Fibroblast of skin of right biceps (primary cell): ENCODE results near the gene RFX2.
A peak's percentile ranks its signal among the peaks of the same experiment; 100 is the strongest.

ENCODE experiments used
- DNase-seq: peaks from one replicate; pipeline ENCODE4 v3.0.0-alpha.2; 2013

RFX2 gene

DNA sequence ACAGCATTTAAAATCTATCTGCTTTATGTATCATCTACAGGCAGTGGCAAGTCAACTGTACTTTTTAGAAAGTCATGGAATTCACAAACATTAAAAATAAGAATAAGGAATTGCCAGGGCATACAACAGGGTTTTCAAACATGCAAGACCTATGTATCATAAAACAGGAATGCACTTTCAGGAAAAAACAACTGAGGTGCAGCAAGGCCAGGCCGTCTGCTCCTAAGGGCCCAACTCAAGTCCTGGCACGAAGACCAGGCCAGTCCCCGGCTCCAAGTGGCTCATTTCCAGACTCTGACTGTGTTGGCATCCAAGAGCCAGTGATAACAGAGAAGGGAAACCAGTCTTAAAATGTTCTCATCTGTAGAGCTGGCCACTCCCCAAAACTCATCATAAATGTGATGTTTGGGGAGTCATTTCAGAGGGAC, 7.1 kb downstream of the RFX2 start:
- peak; percentile 92 for DNase-seq

DNA sequence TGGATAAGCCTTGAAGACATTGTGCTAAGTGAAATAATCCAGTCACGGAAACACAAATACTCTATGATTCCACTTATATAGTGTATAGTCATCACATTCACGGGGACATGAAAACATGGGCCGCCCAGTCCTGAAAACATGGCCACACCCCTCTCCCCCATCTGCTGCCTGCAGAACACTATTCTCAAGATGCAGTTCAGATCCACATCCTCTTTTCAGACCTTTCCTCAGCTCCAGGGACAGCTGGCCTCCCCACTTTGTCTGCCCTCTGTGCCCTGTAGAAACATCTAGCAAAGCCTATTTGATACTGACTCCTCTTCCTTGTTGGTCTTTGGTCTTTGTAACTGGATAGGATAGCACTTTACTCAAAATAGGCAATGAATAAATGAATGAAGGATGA, 8.3 kb downstream of the RFX2 start:
- DNase-seq: no peak

DNA sequence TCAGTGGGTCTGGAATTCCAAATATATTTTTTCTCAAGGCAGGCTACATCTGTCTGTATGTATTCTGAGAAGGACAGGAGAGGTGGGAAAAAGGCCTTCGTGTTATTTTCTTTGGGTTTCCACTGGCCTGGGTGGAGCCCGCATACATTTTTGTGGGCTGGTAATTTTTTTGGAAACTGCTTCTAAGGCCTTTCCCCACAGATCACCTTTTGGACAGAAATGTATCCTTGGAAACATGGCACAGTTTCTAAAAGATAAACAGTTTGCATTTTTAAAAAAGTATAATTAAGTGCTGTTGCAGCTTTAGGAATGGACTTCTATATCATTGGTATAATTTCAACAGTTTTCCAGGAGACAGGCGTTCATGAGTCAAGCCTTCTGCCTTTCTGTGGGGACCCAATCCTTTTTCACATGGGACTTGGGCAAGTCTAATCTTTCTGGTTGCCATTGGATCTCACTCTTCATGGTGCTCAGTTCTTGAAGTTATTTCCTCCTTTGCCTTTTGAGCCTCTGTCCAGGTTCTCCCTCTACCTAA, 8.9 kb downstream of the RFX2 start:
- DNase-seq: no peak

DNA sequence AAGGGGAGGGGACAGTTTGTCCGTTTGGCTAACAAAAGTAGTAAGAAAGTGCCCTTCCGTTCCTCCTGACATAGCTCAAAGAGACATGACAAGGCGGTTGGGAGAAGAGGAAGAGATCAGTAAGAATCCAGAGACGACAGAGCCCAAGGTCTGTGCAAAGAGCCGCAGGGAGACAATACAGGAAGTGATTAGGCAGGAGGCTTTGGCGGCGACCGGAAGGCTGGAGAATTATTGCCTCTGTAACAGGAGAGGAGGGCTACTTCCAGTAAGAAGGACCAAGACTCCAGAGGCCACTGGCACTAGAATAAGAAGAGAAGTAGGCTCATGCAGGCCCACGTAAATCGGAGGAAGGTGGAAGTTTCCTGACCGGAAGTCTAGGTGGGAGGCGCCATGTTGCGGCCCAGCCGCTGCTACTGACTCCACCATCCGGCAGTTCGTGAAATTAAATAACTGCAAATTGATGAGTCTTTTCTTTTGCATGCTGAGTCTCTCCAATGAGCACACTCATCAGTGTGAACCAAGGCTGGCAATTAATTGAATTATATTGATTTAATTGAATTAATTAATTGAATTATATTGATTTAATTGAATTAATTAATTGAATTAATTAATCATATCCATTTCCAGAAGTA, 9.9 kb downstream of the RFX2 start:
- DNase-seq: peak; percentile 19

DNA sequence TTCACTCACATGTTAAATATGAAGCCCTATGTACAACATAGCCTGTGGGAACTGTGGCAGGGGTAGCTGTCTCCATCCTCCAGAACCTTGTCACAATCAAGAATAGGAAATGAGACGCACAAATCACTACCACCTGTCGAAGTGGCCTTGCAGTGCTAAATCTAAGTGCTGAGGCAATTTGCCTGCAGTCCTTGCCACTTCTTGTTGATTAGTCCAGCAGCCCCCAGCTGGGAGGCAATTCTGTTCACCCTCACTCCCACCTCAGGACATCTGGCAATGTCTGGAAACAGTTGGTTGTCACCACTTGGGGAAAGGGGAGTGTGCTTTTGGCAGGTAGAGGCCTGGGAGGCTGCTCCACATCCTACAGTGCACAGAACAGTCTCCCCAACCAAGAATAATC, 10.7 kb downstream of the RFX2 start:
- no peak for DNase-seq

DNA sequence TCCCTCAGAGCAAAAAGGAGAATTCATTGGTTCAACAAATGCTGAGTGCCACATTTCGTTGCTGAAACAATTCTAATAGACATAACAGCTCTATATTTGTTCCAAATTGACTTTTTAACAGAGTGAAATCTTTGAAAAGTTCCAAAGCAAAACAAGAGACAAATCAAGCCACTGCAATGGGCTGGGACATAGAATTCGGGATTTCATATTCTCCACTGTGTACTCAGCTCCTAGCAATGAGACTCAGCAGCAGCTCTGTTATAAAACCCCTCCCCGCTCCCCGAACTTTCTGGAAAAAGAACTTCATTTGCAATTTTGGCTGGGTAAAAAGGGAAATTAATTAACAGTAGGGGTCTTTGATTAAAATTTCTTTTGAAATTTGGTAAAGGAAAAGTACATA, 11.3 kb downstream of the RFX2 start:
- no peak for DNase-seq

DNA sequence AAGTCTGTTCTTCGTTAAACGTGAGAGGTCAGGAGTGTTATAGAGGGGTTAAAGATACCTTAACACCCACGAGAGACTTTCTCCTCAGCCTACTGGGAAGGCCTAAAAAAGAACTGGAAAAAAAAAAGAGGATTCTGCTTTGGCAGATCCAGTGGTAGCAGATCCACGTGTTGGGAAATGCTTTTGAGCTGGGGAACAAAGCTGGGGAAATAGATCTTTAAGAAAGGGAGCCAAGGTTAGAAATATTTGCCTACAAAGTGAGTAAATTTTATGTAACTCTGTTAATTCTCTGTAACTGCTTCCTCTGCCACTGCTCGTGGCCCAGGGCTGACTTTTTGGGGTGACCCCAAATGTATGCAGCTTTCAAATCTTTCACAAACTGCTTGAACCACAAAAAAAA, 11.7 kb downstream of the RFX2 start:
- no peak for DNase-seq

DNA sequence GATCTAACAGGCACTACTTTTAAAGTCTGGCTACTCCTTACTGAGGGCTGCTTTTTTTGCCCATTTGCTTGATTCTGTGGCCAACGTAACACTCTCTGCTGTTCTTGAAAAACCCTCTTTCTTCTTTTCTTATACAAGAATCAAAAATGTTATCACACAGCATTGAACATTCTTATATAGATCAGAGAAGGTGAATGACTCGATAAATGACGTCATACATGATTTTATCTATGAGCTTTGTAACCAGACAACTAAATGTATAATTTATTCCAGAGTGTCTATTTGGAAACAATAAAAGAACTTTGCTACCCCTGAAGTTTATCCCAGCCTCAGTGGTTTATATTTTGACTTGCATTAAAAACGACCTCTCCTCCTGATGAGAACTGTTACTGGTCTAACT, 12.4 kb downstream of the RFX2 start:
- no peak for DNase-seq

DNA sequence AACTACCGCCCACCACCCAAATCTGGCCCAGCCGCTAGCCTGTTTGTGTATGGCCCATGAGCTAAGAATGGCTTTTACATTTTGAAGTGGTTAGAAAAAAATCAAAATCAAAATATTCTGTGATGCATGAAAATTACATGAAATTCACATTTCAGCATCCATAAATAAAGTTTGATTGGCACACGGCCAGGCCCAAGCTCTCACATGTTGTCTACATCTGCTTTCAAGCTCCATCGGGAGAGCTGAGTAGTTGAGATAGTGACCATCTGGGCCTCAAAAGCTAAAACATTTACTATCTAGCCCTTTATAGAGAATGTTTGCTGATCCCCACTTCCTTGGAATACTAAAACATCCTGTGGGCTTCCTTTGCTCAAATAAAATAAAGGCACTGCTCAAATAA, 14.5 kb downstream of the RFX2 start:
- DNase-seq: no peak

DNA sequence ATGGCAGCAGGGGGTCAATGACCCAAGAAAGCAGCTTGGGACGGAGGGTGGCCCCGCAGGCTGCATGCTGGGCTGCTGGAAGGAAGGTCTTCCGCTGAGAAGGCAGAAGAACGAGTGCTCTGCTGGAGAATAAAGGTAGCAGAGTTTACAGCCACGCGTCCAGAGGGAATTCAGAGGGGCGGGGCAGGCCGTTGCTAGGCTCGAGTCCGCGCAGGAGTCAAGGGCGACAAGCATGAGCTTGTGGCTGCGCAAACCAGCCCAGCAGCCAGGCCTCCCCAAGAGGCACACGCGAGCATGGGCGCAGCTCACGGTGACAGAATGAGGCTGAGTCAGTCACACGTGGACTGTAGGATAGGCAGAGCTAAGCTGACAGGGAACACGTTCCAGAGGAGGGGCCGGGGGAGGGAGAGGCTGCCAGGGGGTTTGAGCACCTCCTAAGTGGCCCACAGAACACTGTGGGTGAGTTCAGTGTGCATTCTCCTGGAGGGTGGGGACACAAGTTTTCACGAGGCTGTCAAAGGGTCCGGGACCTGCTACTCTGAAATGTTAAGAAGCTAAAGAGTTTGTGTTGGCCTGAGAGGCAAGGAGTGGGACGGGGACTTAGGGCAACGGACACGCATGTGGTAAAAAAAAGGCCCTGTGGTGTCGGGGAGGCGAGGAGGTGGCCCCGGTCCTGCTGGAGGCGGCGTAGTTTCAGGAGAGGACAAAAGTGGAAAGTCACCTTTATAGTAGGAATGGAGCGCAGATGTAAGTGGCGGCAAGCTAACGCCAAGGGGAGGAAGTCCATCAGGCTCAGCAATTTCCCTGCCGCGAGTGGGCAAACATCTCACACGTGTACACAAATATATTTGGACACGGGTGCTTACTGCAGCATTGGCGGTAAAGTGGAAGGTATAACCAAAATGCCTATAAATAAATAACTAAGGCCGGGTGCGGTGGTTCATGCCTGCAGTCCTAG, 17.7 kb downstream of the RFX2 start:
- peak; percentile 93 for DNase-seq

DNA sequence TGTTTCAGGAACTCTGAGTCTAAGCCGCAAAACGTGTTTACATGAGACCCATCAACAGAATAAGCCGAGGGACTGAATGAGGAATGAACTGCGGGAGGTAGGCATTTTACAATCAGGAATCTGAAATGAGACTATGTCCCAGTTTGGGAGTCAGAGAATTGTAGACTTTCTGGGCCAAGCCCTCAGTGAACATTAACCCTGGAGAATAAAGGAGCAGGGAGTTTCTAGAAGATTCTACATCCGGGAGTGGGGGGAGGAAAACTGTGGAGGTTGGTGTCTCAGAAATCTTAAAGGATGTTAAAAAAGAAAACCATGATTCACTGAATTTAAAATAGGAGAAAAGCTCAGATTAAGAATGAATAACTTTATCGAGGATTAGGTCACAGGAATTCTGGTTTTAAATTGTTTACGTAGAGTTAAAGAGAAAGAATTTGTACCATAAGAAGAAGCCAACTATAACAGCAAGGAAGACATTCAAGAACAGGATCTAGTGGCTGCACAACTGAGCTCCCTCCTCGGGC, 18.5 kb downstream of the RFX2 start:
- DNase-seq: peak; percentile 73

DNA sequence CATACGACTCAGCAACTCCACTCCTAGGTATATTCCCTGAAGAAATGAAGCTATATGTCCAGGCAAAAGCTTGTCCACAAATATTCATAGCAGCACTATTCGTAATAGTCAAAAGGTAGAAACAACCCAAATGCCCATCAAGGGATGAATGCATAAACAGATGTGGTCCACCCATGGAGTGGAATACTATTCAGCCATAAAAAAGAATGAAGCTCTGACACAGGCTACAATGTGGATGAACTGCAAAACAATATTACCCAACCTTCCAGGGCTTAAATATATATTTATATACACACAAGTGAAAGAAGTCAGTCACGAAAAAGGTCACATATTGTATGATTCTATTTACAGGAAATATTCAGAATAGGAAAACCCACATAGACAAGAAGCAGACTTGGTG, 19.7 kb downstream of the RFX2 start:
- no peak for DNase-seq

DNA sequence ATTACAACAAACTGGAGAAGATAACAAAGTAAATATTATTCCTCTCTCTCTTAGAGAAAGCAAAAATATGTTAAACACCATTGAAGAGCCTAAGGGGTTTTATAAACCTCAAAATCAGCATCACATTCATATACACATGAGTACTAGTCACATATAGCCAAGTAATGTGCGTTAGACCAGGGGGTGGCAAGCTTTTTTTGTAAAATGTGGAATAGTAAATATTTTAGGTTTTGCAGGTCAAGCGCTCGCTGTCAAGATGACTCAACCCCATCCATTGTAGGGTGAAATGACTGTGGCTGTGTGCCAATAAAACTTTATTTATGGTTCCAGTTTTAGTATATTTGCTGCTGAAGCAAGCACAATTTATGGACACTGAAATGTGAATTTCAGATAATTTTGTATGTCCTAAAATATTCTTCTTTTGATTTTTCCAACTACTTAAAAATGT, 21.7 kb downstream of the RFX2 start:
- DNase-seq: peak; percentile 82

DNA sequence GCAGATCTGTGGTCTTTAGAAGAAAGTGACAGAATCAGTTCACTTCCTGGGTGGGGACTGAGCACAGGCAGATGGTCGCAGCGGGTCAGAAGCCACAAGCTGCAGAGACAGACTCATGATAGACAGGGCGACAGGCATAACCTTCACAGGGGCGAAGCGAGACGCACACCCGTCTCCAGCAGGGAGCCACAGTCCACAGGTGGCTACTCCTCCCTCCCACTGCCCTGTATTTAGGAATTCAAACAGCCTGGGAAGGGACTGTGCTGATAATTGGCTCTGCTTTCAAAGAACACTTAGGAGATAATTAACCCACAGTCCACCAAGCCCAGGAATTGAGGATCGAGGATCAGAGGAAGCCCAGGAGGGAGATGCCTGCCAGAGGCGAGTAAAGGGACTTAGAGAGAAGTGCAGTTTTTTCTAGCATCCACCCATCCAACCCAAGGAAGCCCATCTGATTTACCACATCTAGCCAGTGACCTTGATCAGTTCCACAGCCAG, 23.2 kb downstream of the RFX2 start:
- DNase-seq: no peak

DNA sequence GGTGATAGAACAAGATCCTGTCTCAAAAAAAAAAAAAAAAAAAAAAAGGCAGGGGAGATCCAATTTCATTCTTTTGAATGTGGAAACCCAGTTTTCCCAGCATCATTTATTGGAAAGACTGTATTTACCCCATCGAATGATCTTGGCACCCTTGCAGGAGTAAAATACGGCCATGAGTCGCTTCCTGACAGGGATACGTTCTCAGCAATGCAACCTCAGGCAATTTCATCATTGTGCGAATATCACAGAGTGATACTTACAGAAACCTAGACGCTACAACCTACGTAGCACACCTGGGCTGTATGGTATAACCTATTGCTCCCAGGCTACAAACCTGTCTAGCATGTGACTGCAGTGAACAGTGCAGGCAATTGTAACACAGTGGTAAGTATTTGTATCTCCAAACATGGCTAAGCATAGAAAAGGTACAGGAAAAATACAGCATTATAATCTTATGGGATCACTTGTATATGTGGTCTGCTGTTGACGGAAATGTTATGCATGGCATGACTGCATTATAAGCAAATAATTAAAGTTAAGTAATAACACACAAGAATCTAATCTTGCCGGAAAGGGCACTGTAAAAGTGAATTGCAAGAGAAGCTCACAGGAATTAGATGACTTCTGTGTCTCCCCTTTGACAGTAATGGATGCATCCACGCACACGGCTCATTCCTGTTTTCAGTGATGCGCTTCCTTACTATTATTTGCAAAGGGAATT, 24.1 kb downstream of the RFX2 start:
- peak; percentile 88 for DNase-seq

DNA sequence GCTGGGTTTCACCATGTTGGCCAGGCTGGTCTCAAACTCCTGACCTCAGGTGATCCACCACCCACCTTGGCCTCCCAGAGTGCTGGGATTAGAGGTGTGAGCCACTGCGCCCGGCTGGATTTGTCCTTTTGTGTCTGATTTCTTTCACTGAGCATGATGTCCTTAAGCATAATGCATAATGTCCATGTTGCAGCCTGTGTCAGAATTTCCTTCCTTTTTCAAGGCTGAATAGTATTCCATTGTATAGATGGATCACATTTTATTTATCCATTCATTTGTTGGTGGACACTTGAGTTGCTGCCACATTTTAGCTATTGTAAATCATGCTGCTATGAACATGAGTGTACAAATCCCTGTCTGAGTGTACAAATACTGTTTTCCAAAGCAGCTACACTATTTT, 25.5 kb downstream of the RFX2 start:
- no peak for DNase-seq

DNA sequence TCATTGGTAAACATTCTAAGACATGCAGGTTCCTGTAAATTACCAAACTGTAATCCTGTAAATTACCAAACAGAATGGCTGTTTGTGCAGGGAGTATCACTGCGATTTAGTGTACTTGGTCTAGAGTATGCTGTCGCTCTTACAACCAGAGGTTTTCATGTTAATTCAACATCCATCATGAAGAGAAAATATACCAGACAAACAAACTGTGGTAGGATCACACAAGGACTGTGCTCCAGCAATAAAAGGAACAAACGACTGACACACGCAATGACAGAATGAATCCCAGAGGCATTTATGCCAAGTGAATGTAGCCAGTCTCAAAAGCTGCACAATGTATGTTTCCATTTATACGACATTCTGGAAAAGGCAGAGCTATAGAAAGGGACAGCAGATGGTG, 31.2 kb downstream of the RFX2 start:
- no peak for DNase-seq

DNA sequence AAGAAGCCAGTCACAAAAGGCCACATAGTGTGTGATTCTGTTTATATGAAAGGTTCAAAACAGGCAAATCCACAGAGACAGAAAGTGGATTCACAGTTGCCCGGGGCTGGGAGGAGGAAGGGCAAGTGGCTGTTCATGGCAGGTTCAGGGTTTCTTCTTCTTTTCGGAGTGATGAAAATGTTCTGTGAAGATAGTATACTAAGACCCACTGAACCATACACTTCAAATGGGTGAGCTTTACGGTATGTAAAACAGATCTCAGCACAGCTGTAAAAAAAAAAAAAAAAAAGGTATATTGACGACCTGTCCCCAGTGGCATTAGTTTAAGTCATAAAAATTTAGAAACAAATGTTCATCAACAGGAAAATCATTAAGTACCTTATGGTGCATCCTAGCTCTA, 32.2 kb downstream of the RFX2 start:
- no peak for DNase-seq

DNA sequence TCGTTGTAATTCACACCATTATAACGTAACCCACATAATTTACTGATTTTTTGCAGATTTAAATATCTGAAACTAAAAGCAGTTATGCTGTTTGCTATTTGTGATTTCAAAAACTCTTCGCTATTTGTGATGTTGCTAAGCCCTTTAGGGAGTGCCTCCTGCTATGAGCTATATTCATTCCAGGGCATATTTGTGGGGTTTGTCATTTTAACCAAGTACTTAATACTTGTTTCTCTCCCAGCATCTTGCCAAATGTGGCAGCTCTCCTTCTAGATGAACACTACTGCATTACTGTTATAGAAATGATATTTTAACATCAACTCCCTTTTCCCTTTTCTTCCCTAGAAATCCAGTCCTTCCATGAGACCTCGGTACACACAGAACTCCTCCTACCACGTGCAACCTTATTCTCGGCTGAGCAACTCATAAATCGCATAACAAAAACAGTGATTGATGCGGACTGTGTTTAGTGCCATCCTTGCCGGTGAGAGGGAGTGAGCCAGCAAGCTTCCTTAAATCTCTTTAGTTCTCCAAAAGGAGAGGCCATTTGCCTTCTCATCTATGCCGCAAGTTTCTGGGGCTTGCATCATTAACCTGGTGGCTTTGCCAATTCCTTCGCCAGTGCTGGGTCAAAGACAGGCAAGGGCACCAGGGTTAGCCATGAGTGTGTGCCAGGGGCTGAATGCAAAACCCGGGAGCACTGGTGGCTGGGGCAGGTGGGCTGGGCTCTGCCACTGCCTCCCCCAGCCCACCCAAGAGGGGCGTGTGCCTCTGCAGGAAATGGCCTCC, 33.4 kb downstream of the RFX2 start:
- peak; percentile 96 for DNase-seq

DNA sequence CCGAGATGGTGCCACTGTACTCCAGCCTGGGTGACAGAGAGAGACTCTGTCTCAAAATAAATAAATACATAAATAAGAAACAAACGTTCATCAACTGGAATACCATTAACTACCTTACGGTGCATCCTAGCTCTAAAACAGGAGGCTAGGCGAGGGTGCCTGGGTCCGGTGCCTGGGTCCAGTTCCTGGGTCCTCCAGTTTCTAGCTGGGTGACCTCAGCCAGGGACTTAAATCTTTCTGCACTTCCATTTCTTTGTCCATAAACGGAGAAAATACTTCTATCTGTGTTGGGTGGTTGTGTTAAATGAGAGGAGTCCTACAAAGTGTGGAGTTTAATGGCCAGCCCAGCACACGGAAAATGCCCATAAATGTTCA, 34.0 kb downstream of the RFX2 start:
- no peak for DNase-seq

DNA sequence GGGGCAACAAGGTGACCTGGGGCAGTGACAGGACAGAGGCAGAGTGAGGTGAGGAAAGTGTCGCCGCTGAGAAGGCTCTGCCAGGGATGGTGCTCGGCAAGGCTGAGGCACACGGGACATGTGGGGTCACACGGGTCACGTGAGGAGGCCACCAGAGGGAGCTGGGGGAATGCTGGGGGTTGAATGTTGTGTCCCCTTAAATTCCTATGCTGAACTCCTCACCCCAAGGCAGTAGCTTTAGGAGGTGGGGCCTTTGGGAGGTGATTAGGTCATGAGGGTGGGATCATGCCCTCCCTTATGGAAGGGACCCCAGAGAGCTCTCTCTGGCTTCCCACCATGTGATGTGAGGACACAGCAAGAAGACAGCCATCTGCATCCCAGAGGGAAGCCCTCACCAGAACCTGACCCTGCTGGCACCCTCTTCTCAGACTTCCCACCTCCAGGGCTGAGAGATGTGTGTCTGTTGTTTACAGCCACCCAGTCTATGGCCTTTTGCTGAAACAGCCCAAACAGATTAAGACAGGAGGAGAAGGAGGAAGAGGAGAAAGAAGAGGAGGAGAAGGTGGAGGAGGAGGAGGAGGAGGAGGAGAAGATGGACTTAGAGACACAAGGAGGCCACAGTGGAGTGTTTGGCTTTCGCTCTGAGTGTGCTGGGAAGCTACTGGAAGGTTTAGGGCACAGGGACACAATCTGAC, 35.4 kb downstream of the RFX2 start:
- DNase-seq: no peak
